HG03139 (cell line): ENCODE measurements around the gene SLC35F4.
"Not testable (repeated sequence)": the region's sequence is repeated elsewhere in the genome, so short reads cannot be mapped to it uniquely, and the experiment has no call there.

Source experiments
- ATAC-seq: cut with Tn5 transposase; IDR thresholded peaks from one replicate; pipeline ENCODE4 v1.9.1; 2021; ENCODE audit not compliant: unreplicated experiment

The SLC35F4 gene

DNA sequence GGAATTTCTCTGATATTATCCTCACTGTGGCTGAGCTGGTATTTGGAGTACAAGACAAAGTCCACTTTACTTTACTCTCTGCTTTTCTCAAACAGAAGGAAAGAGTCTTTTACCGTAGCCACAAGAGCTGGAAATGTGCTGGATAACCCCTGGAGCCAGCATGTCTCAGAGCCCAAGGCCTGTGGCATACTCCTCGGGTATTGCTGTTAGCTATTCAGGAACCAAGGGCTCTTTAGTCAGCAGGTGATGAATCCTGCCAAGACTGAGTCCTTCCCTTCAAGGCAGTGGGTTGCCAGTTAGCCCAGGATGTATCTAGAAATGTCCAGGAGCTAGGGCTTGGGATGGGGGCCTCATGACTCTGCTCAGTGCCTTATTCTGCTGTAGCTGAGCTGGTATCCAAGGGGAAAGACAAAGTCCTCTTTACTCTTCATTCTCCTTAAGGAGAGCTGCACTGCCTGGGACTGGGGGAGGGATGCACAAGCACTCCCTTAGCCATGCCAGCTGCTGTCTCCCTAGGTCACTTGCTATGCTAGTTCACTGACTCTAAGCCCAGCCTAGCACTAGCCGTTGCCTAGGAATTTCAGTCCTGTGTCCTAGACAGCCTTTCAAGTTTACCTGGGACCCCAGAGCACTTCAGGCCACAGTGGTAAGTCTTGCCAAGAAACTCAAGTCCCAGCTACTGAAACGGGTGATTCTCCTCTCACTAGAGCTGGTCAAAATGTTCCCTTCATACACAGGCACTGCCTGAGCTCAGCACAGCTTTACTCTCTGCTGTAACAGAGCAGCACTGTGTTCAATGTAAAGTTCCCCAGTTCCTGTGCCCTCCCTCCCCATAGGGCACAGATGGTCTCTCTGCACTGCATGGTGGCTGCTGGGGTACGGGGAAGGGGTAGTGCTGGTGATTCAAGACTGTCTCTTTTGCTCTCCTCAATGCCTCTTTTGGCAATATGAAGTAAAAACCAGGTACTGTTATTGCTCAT is 136.4 kb downstream of the SLC35F4 start:
- ATAC-seq, result no peak

DNA sequence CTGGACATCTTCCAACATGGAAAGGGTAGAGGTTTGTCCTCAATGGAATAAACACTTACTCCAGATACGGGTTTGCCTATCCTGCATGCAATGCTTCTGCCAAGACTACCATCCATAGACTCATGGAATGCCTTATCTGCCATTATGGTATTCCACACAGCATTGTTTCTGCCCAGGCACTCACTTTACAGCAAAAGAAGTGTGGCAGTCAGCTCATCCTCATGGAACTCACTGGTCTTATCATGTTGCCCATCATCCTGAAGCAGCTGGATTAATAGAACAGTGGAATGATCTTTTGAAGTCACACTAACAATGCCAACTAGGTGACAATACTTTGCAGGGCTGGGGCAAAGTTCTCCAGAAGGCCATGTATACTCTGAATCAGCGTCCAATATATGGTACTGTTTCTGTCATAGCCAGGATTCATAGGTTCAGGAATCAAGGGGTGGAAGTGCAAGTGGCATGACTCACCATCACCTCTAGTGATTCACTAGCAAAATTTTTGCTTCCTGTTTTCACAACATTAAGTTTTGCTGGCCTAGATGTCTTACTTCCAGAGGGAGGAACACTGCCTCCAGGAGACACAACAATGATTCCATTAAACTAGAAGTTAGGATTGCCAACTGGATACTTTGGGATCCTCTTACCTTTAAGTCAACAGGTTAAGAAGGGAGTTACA is 140.4 kb downstream of the SLC35F4 start:
- ATAC-seq, result no peak

DNA sequence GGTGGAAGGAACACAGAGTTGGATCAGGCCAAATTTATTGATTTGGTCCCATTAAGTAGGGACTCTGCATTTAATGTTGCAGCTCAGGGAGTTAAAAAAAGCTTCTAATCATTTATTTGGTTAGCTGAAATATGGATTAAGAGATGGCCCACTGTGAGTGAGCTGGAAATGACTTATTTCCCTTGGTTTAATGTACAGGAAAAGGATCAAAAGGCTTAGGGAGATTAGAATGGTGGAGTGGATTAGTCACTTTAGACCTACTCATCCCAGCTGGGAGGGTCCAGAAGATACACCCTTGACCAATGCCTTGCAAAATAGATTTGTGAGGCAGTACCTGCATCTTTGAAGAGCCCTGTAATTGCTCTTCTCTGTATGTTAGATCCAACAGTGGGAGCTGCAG is 143.8 kb downstream of the SLC35F4 start:
- not testable (repeated sequence) for ATAC-seq

DNA sequence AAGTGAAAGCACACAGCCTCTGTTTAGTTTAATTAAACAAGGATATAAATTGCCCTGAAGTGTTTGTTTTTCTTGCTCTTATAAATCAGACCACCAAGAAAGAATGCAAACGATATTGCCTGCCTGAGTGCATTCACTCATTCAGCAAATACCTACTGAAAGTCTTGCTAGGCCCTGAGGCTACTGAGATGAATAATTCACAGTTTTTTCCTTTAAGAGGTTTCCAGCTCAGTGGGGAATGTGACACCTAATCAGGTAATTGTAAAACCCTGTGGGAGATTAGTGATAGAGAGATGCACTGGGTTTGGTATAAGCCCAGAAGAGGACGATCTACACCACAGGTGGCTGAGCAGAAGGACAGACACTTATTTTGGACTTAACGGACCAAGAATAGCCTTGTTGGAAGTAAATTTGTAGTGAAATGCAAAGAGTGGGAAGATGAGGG is 151.4 kb downstream of the SLC35F4 start:
- ATAC-seq, result no peak

DNA sequence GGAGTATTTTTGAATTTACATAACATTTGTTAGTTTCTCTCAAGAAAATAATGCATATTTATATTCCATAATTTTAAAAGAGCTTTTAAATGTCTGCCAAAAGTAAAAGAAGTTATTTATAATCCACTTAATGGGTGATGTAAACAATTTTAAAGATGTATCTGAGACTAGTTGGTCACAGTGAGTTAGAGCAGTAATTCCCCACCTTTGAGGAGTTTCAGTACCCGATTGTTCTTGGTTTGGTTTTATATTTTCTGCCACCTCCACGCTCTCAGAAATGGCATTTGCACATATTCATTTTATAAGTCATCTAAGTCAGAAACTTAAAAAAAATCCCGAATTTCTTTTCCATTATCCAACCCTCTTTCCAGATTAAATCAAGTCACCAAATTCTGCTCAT is 153.2 kb downstream of the SLC35F4 start:
- no peak for ATAC-seq

DNA sequence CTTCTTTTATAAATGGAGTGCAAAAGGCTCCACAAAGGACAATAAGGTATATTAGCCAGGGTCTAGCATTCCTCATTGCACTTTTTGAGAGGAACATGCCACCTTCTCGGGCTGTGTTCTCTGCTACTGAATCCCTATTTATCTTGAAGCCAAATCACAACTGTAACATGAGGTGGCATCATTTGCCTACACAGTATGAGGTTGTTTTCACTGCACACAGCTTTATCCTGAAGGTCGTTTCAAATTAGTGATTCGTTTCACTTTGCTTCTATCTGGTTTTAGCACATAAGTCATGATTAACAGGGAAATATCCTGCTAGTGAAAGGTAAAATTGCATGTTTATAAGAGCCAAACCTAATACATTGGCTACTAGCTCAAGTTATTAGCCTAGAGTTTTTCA is 153.8 kb downstream of the SLC35F4 start:
- no peak for ATAC-seq

DNA sequence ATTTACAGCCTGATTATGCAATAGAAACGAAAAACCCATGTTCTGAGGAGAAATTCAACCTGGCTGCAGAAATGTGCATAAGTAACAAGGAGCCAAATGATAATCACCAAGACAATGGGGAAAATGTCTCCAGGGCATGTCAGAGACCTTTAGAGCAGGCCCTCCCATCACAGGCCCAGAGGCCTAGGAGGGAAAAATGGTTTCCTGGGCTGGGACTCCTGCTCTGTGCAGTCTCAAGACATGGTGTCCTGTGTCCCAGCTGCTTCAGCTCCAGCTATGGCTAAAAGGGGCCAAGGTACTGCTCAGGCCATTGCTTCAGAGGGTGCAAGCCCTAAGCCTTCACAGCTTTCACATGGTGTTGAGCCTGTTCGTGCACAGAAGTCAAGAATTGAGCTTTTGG is 156.0 kb downstream of the SLC35F4 start:
- no peak for ATAC-seq

DNA sequence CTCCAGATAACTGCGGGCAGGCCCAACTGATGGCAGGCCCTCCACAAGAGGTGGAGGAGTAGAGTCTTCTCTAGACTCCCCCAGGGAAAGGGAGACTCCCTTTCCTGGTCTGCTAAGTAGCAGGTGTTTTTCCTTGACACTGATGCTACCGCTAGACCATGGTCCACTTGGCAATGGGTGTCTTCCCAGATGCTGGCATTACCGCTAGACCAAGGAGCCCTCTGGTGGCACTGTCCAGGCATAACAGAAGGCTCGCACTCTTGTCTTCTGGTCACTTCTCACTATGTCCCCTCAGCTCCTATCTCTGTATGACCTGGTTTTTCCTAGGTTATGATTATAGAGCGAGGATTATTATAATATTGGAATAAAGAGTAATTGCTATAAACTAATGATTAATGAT is 156.8 kb downstream of the SLC35F4 start:
- ATAC-seq, result not testable (repeated sequence)

DNA sequence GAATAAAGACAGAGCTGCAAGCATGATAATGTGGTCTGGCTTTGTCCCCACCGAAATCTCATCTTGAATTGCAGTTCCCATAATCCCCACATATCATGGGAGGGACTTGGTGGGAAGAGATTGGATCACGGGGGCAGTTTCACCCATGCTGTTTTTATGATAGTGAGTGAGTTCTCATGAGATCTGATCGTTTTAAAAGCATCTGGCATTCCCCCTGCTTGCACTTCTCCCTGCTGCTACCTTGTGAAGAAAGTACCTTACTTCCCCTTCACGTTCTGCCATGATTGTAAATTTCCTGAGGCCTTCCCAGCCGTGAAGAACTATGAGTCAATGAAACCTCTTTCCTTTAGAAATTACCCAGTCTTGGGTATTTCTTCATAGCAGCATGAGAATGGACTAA is 158.7 kb downstream of the SLC35F4 start:
- ATAC-seq, result no peak

DNA sequence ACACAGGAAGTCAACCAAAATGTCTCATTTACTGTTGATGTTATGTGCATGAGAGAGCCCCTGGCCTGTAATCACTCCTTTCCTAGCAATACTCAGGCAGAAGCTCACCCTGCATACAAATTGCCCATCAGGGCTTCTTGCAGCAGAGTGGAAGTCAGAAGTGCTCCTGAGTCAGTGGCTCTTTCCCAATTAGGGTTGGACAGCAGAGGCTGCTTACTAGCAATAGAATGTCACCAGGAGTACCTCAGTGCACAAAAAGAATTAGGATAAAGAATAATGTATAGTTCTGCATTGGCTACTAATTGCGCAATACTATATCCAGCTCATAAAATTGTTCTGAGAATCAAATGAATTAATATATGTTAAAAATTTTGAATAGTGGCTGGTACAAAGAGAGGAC is 161.1 kb downstream of the SLC35F4 start:
- no peak for ATAC-seq

DNA sequence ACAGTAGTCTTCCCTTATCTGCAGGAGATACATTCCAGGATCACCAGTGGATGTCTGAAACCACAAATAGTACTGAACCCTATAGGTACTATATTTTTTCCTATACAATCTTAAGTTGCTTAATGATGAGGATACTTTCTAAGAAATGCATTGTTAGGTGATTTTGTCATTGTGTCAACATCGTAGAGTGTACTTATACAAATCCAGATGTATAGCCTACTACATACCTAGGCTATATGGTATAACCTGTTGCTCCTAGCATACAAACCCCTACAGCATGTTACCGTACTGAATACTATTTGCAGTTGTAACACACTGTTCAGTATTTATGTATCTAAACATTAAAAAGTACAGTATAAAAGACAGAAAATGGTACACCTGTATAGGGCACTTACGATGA is 165.9 kb downstream of the SLC35F4 start:
- ATAC-seq, result no peak

DNA sequence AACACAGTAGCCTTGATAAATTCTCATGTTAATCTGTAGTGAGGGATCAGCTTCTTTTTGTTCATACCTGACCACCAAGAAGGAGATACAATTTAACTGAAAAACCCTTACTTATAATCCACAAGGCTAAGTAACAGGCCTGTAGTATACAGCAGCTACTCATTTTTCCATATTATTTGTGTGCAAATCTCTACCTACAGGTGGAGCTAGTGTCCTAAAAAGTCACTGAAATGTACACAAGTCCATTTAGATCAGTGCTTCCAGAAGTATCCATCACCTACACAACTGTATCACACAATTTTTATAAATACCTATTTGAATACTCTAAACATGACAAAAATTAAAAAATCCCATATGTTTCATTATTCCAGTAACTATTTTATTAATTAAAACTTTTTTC is 173.2 kb downstream of the SLC35F4 start:
- no peak for ATAC-seq

DNA sequence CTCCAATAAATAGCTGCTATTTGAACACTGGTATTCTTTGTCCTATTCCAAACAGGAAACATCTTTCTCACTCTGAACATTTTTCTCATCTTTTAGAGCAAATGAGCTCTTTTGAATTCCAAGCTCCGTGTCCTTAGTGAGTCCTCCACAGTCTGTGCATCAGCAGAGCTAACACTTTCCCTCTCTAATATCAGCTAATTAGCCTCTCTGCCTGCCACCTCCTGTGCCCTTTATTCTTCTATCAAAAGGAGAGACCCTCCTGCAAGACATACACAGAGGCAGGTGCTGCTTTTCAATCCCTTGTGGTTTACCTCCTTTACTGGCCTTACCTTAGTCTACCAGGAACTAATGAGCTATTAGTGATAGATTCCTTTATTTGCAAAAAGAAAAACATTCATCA is 178.5 kb downstream of the SLC35F4 start:
- ATAC-seq, result no peak

DNA sequence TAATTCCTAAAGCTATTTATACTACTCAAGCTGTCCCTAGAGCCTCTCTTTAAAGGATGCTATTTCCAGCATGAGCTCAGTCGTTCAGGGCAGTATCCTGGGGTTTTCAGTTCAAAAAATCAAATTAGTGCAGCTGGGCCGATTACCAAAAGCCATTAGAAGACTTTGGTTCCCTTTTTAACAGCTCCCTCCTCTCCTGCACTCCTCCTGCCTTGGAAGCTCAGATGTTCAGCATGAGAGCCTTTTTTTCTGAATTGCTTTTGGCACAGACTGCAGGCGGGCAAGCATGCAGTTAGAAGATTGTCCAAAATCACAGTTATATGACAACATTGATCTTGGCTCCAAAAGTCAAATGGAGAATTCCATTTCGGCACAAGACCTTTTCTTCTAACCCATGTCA is 179.6 kb downstream of the SLC35F4 start:
- ATAC-seq, result no peak

DNA sequence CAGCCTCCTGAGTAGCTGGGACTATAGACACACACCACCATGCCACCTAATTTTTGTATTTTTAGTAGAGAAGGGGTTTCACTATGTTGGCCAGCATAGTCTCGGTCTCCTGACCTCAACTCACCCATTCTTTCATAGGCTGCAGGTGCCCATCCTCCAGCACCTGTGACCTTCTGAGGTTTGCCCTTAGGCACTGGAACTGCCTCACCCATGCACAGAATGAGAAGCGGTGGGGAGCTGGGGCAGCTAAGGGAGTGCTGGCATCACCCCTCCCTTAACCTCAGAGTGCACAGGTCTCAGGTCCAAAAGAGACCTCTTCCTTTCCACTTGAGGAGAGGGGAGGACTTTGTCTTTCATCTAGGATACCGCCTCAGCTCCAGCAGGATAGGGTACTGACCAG is 194.9 kb downstream of the SLC35F4 start:
- ATAC-seq, result no peak

DNA sequence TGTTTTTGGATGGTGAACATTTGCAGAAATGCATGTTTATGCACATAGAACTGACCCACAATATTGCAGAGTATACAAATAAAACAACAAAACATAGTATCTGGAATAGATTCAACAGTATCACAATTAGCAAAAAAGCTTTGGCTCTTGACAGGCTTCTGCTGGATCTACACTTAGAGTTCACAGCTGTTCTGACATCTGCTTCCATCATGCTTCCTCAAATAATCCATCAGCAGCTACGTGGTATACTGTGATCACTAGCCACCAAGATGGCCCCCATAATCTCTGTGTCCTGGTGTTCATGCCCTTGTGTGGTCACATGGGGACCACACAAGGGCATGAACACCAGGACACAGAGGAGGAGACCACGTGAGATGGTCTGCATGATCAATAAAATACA is 205.7 kb downstream of the SLC35F4 start:
- no peak for ATAC-seq

DNA sequence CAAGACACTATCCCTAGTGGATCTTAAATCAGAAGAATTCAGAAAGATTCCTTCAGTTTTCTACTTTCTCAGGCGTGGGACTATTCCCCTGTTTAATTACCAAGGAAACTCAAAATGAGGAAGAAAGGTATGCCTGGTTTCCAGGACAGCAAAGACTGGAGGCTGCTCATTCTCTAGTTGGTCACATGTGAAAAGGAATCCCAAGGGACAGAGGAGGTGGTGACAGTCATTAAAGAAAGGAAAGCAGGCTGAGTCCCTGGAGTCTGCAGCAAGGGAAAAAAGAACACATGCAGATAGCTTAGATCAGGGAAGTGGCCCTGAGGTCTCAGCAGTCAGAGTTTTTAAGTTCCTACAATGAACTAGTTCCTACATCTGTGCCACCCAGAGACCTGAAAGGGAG is 206.8 kb downstream of the SLC35F4 start:
- ATAC-seq, result no peak

DNA sequence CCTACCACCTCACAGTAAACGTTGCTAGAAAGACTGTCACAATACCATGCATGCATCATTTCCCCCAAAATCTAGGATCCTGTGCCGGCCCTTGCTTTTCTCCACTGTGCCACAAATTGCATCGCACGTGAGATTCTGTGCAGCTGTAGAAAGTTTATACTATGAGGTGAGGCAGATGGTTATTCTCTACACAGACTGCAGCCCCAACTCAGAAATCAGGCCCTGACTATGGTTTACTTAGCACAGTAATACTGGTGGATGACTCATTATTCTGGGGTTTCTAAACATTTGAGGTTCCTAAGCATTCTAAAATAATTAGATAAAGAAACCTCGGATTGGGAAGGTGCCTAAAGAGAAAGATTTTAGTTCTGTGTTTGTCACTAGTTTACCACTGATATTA is 208.4 kb downstream of the SLC35F4 start:
- no peak for ATAC-seq

DNA sequence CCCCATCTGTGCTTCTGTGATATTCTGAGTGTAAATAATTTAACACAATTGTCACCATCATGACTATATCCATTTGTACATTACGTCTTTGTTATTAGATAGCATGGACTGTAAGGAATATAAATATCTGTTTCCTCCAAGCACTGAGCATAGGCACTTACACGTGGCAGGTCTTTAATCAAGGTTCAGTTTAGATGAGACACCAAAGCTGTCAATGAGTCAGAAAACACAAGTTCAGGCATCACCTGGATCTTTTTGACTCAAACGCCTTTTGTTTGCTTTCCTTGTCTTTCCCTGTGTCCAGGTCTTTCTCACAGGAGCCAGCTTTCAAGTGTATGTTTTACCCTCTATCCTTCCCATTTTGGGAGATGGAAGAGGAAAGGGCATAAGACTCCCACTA is 209.0 kb downstream of the SLC35F4 start:
- ATAC-seq, result no peak

DNA sequence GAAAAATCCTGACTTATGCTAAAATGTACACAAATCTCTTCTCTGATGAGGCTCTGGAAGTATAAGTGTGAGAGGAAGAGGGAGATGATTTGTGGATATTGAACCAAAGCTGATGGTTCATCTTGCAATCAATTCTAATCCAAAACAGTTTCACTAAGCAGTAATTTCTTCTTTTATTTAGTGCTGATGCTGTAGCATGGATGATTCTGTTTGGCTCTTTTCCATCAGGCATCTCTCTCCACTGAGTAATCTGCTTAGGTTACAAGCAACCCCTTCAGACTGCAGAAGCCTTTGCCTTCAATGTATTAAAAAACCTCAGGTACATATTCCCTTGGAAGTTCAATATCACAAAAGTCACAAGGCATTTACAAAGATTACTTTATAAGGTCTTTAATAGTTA is 213.1 kb downstream of the SLC35F4 start:
- no peak for ATAC-seq

DNA sequence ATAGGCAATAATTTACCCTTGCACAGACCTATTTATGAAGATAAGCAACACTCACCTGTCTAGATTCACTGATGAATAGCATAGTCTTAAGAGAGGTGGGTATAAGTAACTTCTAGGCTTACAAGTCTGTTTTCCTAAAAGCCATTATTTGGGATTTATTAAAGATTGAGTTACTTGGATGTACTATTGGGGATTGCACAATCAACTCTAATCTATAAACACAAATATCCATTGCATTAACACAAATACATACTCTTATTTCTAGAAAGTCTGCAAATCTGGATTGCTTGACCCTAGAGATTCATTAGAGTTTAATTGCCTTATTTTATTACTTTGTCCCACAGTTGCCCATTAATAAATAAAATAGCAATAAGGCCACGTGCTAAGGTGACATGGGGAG is 224.1 kb downstream of the SLC35F4 start:
- ATAC-seq, result no peak

DNA sequence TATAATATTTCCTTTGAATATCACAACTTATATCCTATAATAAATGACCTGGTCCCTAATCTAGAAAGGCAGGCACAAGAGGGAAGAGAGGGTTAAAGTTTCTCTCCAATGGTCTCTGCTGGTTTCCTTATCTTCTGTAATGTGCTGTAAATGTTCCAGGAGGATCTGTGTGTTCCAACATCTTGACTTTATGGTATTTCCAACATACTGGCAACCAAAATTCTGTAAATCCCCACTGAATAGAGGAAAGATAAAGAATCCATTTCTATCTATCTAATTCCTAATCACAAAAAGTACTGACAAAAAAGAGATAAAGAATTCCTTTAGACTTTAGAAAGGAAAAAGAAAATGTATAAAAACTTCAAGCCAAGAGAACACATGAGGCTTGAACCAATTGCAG is 225.9 kb downstream of the SLC35F4 start:
- ATAC-seq, result no peak
